Measurements from ENCODE around the gene EVI5L. TPM values are rescaled to one million over a fixed set of nuclear protein-coding genes. Genes with fewer than 3 reads are reported as not detected.

Gene EVI5L
- total RNA-seq, 2 experiments from 2014 or later: 5.2 to 6.0 TPM

DNA sequence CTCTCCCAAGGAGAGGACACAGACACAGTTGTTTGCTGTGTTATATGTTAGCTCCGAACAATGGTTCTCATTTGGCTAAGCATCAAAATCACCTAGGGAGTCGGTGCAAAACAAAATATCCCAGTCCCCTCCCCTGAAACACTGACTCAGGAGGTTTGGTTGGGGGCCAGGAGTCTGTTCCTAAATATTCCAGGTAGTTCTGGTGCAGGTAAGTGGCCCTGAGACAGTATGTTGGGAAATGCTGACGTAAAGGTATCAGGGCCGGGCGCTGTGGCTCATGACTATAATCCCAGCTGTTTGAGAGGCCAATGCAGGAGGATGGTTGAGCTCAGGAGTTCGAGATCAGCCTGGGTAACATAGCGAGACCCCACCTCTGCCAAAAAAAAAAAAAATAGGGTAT, 71.3 kb downstream of the EVI5L start:
- H3K4me1 Mint-ChIP-seq (ENCODE audit: low read depth): peaks cover 26% of the 10 kb centered on the region
- peaks cover 20% of the 10 kb centered on the region for H3K36me3 Mint-ChIP-seq (ENCODE audit: low read depth)
- ChIA-PET POLR2A (interaction anchor here (1.4 kb wide), 1 partner anchor 20 kb away, joined by 3 read pairs; no protein-coding TSS in a partner anchor), CTCF (interaction anchor here (1.6 to 3.5 kb wide), 2 partner anchors 16 to 32 kb away, joined by 10 to 22 read pairs; no protein-coding TSS in a partner anchor)
- ATAC-seq (ENCODE audit: poor library complexity): no peak
- intact Hi-C loops (cut with DNase I, micrococcal nuclease): loop anchor here in 1 of 2 experiments (5.0 to 10.0 kb wide), 2 partner anchors 41 to 367 kb away; partner anchors contain the start of genes PNPLA6 and TIMM44
- Histone ChIP-seq H3K4me3 (ENCODE audit: low read length) (no peak overlapping the region), H3K27me3 (ENCODE audit: control insufficient read depth in 1 of 2, insufficient read depth in 2 of 2, low read length in 2 of 2) (no peaks in the 10 kb centered on the region), H3K36me3 (ENCODE audit: insufficient read depth, low read length) (peaks cover 8% of the 10 kb centered on the region), H3K4me1 (ENCODE audit: insufficient read depth, low read length) (peaks cover 32% of the 10 kb centered on the region), H3K27ac (ENCODE audit: low read depth in 1 of 2, low read length in 2 of 2) (no peak overlapping the region), H3K9me3 (ENCODE audit: control insufficient read depth in 1 of 2, insufficient read depth in 1 of 2, low read length in 2 of 2) (no peaks in the 10 kb centered on the region)
- H3K27me3 Mint-ChIP-seq: peaks cover 6% of the 10 kb centered on the region
- H3K9me3 Mint-ChIP-seq: no peaks in the 10 kb centered on the region
- DNase-seq: no peak
- no peak overlapping the region for H3K27ac Mint-ChIP-seq
- TF ChIP-seq, protein P1, sequence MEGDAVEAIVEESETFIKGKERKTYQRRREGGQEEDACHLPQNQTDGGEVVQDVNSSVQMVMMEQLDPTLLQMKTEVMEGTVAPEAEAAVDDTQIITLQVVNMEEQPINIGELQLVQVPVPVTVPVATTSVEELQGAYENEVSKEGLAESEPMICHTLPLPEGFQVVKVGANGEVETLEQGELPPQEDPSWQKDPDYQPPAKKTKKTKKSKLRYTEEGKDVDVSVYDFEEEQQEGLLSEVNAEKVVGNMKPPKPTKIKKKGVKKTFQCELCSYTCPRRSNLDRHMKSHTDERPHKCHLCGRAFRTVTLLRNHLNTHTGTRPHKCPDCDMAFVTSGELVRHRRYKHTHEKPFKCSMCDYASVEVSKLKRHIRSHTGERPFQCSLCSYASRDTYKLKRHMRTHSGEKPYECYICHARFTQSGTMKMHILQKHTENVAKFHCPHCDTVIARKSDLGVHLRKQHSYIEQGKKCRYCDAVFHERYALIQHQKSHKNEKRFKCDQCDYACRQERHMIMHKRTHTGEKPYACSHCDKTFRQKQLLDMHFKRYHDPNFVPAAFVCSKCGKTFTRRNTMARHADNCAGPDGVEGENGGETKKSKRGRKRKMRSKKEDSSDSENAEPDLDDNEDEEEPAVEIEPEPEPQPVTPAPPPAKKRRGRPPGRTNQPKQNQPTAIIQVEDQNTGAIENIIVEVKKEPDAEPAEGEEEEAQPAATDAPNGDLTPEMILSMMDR (IDR thresholded peaks at IDR 0.05): no peak
- no peak overlapping the region for H3K4me3 Mint-ChIP-seq

DNA sequence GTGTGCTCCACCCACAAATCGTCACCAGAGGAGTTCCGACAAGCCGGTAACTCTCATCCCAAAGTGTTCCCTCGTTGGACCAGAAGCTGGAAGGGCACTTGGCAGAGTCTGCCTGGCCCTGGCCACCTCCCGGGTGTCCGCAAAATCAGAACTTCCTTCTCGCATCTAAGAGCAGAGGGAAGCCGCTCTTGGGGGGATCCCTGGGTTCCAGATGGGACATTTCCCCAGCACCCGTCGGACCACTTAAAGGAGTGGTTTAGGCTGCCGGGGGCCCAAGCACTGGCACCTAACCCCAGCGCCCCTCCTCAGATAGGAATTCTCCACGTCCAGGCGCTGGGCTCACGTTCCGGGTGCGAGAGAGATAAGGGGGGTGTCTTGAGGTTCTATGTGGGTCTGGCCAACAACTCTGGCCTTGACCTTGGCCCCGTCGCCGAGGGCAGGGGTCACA, 72.8 kb downstream of the EVI5L start:
- peak overlapping the region; percentile 92 for H3K4me3 Mint-ChIP-seq
- CTCF ChIA-PET: interaction anchor here (1.0 to 3.5 kb wide), 5 partner anchors 15 to 222 kb away, joined by 4 to 26 read pairs (median 10); partner anchors contain the start of gene TRAPPC5

DNA sequence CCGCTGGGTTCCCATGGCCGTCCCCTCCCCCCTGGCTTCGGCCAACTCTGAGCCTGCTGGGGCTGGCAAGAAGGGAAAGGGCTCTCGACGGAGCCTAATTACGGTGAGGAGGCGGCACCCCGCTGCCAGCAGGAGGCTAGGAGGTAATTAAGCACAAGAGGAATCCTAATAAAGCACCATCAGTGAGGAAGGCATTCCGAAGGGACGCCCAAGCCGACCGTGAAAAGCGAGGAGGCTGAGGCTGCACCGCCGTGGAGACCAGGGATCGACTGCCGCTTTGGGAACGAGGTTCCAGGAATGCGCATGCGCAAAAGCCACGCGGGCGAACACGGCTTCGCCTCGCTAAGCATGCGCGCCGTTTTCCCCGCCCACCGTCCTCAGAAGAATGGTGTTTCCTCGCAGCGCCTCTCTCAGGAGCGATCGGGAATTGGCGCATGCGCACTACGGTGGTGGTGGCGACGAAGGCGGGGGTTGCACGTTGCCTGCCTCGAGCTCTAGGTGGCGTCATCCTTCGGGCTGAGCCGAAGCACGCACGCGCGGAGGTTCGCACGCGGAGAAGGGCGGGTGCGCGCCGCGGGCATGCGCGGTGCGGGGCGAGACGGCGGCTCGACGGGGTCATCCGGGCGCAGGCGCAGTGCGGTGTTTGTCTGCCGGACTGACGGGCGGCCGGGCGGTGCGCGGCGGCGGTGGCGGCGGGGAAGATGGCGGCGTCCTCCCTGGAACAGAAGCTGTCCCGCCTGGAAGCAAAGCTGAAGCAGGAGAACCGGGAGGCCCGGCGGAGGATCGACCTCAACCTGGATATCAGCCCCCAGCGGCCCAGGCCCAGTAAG, 73.4 kb downstream of the EVI5L start, which contains the start of gene MAP2K7:
TSS of gene MAP2K7 (plus strand) at position 634 of the 830 bp plus-strand sequence. CDS start at position 702, 68 bp downstream.
- DNase-seq: peak; percentile 100
- Mint-ChIP-seq H3K4me1 (ENCODE audit: low read depth) (peaks cover 26% of the 10 kb centered on the region), H3K4me3 (peak within 1 kb of the TSS; percentile 92), H3K9me3 (no peaks in the 10 kb centered on the region), H3K36me3 (ENCODE audit: low read depth) (peaks cover 23% of the 10 kb centered on the region), H3K27me3 (peaks cover 6% of the 10 kb centered on the region), H3K27ac (peak within 1 kb of the TSS; percentile 89)
- no peaks in the 10 kb centered on the region for H3K9me3 ChIP-seq (ENCODE audit: control insufficient read depth in 1 of 2, insufficient read depth in 1 of 2, low read length in 2 of 2)
- CTCF ChIA-PET: interaction anchor here (0.6 to 3.5 kb wide), 13 partner anchors 12 to 1543 kb away, joined by 3 to 26 read pairs (median 4); partner anchors contain the start of genes PRR36, SNAPC2, TIMM44 and TRAPPC5
- TF ChIP-seq, protein P1 (IDR thresholded peaks at IDR 0.05): peak; percentile 73
- H3K4me3 ChIP-seq (ENCODE audit: low read length): peak within 1 kb of the TSS; percentile 85
- POLR2A ChIA-PET: interaction anchor here (0.5 to 2.2 kb wide), 21 partner anchors 8 to 554 kb away, joined by 3 to 116 read pairs (median 3); partner anchors contain the start of genes ARHGEF18, PET100, PNPLA6 and SNAPC2
- peaks cover 24% of the 10 kb centered on the region for H3K36me3 ChIP-seq (ENCODE audit: insufficient read depth, low read length)
- no peaks in the 10 kb centered on the region for H3K27me3 ChIP-seq (ENCODE audit: control insufficient read depth in 1 of 2, insufficient read depth in 2 of 2, low read length in 2 of 2)
- intact Hi-C loops (cut with DNase I, micrococcal nuclease): loop anchor here in 1 of 2 experiments (1.0 to 10.0 kb wide), 4 partner anchors 17 to 369 kb away; partner anchors contain the start of genes PNPLA6, SNAPC2 and TIMM44
- peak; percentile 87 for ATAC-seq (ENCODE audit: poor library complexity)
- H3K4me1 ChIP-seq (ENCODE audit: insufficient read depth, low read length): peaks cover 48% of the 10 kb centered on the region
- peak within 1 kb of the TSS; percentile 68 to 87 for H3K27ac ChIP-seq (ENCODE audit: low read depth in 1 of 2, low read length in 2 of 2)

More for the DNA sequence above, 72.8 kb downstream of the EVI5L start:
- ATAC-seq (ENCODE audit: poor library complexity): no peak
- DNase-seq: no peak
- Mint-ChIP-seq H3K36me3 (ENCODE audit: low read depth) (peaks cover 20% of the 10 kb centered on the region), H3K4me1 (ENCODE audit: low read depth) (peaks cover 26% of the 10 kb centered on the region), H3K27me3 (peaks cover 6% of the 10 kb centered on the region), H3K9me3 (no peaks in the 10 kb centered on the region), H3K27ac (peak overlapping the region; percentile 89)
- Histone ChIP-seq H3K9me3 (ENCODE audit: control insufficient read depth in 1 of 2, insufficient read depth in 1 of 2, low read length in 2 of 2) (no peaks in the 10 kb centered on the region), H3K27ac (ENCODE audit: low read depth in 1 of 2, low read length in 2 of 2) (peak overlapping the region; percentile 44 to 56), H3K27me3 (ENCODE audit: control insufficient read depth in 1 of 2, insufficient read depth in 2 of 2, low read length in 2 of 2) (no peaks in the 10 kb centered on the region), H3K4me3 (ENCODE audit: low read length) (peak overlapping the region; percentile 71), H3K36me3 (ENCODE audit: insufficient read depth, low read length) (peaks cover 19% of the 10 kb centered on the region), H3K4me1 (ENCODE audit: insufficient read depth, low read length) (peaks cover 43% of the 10 kb centered on the region)
- POLR2A ChIA-PET: interaction anchor here (0.5 to 2.2 kb wide), 17 partner anchors 9 to 554 kb away, joined by 3 to 116 read pairs (median 3); partner anchors contain the start of genes ARHGEF18, PET100, PNPLA6 and SNAPC2
- TF ChIP-seq, protein P1 (IDR thresholded peaks at IDR 0.05): no peak
- intact Hi-C loops (cut with DNase I, micrococcal nuclease): loop anchor here in 1 of 2 experiments (2.0 to 10.0 kb wide), 3 partner anchors 30 to 368 kb away; partner anchors contain the start of genes PNPLA6 and TIMM44
